ENCODE measurements around the gene FLNC.

Gene FLNC

DNA sequence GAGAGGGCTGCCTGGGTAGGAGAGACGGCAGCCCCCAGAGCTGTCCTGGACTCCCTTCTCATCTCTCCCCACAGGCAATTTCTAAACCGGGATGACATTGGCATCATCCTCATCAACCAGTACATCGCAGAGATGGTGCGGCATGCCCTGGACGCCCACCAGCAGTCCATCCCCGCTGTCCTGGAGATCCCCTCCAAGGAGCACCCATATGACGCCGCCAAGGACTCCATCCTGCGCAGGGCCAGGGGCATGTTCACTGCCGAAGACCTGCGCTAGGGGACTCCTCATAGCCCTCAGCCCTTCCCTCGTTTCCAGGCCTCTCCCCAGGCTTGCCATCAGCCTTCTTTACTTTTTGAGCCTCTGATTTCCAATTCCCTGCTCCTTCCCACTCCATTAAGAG lies 35.1 kb downstream of the FLNC start:
- DNase-seq (ENCODE audit: low read depth): no peak

DNA sequence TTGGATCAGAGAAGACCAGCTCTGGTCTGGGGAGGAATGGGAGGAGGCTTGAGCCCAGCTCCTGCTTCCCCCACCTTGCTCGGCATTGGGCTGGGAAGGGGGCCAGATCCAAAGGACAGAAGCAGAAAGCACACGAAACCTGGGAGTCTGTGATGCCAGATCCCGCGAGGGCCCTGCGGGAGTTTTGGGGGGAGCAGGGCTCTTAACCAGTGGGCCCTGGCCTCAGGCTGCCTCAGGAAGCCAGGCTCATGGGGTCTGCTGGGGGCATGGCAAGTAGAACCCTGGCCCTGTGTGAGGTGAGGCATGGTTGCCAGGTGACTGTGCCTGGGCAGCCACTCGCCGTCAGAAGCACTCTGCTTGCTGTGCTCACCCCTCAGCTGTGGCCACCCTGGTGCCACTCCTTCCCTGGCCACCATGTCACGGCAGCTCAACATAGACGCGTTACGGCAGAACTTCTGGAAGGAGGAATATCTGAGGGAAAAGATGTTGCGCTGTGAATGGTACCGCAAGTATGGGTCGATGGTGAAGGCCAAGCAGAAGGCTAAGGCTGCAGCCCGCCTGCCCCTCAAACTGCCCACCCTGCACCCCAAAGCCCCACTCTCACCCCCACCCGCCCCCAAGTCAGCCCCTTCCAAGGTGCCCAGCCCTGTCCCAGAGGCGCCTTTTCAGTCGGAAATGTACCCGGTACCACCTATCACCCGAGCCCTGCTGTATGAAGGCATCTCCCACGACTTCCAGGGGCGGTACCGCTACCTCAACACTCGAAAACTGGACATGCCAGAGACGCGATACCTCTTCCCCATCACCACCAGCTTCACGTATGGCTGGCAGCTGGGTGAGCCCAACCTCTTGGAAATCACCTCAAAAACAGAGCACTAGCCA lies 36.0 kb downstream of the FLNC start:
- no peak for DNase-seq (ENCODE audit: low read depth)

DNA sequence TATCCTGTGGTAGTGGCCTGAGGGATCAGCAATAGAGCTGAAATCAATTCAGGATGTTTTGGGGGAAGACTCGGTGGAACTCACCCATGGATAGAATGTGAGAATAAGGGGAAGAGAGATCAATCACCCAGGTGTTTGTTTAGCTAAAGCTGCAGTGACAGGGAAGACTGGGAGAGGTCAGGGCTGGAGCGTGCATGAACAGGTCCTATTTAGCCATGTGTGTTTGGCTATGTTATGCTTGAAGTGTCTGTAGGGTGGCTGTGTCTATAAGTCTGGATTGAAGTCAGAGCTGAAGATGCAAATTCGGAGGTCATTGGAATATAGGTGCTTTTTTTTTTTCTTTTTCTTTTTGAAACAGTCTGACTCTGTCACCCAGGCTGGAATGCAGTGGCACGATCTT lies 37.0 kb downstream of the FLNC start:
- no peak for DNase-seq (ENCODE audit: low read depth)

DNA sequence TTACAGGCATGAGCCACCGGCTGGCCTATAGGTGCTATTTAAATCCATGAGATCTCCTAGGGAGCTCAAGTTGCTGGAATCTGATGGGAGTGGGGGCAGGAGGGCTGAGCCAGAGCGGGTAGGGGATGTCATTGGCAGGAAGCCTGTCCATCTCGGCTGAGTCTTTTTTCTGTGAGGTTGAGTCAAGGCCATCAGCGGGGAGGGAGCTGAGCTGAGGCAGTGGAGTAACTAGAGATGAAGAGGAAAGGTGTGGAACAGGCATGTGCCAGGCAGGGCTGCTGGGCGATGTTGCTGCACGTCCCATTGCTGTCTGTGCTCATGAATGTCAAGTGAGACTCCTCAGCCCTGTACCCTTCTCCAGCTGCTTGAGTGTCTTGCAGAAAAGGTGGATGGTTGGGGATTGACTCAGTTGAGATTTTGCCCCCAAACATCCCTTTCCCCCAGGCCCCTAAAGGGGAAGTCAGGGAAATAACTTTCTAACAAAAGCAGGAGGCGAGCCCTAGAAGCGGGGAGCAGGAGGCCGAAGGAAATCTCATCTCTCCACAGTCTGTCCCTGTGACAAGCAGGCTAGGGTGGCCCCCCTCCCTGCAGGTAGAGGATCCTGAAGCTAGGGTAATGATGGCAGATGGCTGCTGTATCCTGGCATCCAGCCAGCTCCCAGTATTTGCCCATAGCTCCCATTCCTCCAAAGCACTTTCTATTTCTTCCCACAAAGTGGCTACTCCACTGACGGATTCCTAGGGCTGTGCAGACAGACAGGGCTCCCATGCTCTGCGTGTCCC lies 37.8 kb downstream of the FLNC start:
- DNase-seq (ENCODE audit: low read depth): peak; percentile 30

DNA sequence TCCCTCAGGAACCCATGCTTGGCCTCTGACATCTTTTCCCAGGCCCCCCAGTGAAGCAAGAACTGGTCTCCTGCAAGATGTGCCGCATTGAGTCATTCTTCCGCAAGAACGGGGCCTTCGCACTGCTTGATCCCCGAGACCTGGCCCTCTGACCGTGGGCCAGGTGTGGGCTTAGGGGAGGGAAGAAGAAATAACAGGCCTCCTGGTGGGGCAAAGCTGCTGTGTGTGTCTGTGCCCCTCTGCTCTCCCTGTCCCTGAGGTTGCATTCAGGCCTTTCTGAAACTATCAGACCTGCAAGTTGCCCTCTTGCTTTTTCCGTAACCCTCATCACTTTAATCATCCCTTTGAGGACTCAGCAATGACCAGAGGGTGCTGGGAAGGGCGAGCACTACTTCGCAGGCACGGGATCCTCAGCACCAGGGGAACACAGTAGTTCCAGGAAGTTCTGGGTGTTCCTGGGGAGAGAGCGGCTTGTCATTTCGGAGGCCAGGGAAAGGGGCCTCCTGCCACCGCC lies 38.5 kb downstream of the FLNC start:
- no peak for DNase-seq (ENCODE audit: low read depth)

DNA sequence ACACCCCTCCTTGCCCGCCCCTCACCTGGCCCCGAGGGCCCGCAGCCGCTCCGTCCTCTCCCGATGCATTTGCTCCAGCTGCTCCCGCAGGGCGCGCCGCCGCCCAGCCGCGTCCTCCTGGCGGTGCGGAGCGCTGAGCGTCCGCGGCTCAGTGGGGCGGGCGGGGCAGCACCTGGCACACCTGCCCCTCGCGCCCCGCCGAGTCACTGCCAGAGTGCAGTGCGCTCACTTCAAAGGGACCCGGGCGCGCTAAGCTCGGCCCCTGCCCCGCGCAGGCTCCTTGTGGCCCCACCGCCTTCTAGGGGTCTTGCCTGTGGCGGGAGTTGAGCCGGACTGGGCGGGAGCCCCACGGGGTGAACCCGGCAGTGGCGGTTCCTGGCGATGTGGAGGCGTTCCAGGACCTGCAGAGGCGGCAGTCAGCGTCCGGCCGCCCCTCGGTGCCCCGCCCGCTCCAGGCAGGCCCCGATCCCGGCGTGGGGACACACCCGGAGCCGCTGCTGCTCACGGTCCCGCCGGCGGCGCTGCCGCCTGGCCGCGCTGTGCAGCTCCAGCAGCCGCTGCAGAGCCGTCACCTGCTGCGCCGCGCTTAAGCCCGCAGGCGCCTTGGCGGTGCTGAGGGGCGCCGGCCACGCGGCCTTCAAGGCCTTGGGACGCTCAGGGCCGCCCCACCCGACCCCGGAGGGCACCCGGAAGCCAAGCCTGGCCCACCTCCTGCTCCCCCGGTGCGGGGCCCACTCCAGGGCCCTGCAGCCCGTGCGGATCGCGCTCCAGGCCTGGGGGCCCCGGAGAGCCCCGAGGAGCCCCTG lies 39.1 kb downstream of the FLNC start:
- DNase-seq (ENCODE audit: low read depth): peak; percentile 52

DNA sequence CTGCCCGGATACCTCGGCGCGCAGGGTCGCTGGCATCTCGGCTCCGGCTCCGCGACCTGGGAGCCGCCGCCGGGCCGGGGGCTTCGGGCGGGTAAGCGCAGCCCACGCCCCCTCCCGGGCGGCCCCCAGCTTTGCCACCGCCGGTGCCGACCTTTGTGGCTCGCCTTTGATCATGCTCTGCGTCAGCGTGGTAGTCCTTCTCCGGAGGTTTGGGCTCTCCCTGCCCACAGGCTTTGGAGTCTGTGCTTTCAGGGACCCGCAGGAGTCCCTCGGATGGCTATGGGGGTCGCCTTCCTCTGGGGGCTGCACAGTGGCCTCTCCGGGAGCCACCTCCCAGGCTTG lies 39.7 kb downstream of the FLNC start:
- DNase-seq (ENCODE audit: low read depth): no peak

DNA sequence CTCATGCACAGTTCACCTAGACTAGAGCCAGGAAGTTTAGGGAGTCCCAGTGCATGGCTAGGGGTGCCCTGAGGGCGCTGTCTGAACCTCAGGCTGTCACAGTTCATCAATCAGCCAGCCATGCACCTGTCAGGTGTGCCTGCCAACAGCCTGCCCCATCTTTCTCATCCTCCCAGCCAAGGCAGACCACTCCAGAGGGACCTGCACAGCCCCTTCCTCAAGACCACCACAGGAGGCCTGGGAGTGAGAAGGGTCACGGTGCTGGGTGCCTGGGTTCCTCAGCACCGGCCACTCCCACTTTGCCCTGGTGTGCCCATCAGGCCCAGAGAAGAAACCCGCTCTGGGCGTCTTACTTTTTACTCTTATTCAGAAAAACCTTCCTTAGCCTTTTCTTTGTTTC lies 40.8 kb downstream of the FLNC start:
- DNase-seq (ENCODE audit: low read depth): no peak

DNA sequence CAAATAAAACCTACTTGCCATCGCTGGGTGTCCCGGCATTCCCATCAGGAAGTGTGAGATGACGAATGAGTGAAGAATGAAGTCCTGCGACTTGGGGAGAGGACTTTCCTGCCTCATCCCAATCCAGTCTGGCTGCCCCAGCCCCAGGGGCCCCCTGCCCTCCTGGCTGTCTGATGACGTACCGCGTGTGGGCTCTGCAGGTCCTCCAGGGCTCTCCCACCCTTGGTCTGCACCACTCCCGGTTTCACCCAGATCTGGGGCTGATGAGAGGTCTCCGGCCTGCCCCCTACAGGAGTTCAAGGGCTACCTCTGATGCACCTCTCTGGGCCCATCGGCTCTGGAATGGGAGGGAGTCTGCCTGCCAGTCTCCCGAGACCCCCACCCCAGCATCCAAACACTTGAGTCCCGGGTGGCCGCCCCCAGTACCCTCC lies 42.2 kb downstream of the FLNC start:
- DNase-seq (ENCODE audit: low read depth): no peak

DNA sequence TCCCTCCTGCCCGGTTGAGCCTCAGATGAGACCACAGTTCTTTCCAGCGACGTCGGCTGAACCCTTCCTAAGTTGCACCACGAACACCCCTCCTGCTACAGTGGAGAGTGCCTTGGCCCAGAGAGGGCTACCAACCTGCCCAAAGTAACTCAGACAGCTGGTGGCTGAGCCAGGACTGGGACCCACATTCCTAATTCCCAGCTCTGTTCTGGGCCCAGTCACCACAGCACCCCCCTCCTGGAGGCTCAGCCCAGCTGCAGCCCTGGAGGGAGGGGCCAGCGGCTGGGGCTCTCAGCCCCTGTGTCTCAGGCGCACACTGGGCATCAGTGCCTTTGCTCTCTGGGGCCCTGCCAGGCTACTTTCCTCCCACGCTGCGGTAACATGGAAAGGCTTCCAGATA lies 43.0 kb downstream of the FLNC start:
- no peak for DNase-seq (ENCODE audit: low read depth)

DNA sequence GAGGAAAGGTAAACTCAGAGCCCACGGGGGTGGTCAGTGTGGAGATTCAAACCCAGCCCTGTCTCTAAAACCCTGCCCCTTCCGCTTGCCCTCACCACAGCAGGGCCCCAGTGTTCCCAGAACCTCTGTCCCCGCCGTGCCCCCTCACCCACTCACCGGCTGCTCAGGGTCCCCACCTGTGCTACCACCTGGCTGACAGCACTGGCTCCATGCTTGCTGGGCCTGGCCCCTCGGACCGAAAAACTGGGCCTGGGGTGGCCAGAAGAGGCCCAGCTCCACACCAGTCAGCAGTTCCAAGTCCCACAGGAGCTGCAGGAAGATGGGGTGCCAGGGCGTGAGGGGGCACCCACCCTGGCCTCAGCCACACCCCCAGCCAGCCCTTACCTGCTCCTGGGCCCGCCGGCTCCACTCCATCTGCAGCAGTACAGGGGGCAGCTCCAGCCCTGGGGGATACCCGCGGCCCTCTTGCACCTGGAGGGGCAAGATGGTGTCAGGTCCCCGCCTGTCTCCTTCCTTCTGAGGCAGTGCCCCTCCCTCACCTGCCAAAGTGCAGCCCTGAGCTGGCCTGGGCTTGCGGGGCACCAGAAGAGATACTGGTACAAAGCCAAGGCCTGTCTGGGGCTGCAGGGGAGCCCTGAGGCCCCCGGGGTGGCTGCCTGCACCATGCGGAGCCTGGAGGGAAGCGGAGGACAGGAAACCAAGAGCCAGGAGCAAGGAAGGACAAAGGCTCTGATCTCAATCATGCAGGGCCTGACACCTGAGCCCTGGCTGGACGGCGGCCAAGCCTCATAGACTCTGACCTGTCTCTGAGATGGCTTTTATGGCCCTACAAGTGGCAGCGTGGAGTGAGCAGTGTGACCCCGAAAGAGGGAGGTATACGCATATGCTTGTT lies 44.2 kb downstream of the FLNC start:
- DNase-seq (ENCODE audit: low read depth): no peak

DNA sequence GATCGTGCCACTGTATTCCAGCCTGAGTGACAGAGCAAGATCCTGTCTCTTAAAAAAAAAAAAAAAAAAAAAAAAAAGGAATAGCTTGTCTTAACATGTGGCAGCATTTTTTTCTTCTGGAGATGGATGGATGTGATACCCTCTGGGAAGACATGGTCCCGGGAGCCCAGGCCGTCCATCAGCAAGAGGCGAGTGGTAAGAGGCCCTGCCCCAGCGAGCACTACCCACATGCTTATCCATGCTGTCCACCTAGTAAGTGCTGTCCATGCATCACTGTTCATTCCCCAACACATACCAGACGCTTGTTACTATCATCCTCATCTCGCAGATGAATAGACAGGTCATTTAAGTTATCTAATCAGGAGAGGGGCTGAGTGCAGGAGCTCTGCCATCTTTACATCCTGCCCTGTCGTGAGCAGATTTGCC lies 45.3 kb downstream of the FLNC start:
- DNase-seq (ENCODE audit: low read depth): no peak

DNA sequence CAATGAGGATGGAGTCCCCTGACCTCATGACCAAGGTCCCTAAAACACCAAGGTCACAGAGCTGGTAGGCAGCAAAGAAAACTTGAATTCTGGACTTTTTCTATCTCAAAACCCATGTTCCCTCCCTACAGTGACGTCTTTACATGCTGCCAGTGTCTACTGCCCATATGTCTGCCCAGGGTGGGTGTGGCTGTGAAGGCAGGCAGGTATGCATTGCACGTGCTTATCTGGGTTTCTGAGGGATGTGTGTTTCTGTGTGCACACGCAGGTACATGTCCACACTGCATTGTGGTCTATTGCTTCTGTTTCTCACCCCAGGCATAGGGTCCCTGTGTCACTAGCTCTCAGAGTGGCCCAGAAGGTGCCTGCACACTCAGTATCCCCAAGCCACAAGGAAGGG lies 45.9 kb downstream of the FLNC start:
- DNase-seq (ENCODE audit: low read depth): no peak

DNA sequence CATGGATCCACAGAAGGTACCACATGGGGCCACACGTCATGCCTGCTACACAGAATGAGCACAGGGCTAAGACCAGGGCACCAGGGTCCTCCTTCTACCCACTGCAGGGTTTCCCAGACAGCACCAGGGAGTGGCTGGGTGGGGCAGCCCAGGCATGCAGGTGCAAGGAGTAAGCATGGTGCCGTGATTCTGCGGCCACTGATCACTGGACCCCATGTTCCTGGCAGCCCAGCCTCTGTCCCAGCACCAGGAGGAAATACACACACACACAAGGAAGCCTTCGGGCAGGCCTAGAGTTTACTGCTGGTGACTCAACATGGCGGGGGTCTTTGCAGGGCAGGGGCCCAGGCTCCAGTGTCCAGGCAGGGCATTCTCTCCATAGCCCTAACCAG lies 46.4 kb downstream of the FLNC start:
- DNase-seq (ENCODE audit: low read depth): no peak

DNA sequence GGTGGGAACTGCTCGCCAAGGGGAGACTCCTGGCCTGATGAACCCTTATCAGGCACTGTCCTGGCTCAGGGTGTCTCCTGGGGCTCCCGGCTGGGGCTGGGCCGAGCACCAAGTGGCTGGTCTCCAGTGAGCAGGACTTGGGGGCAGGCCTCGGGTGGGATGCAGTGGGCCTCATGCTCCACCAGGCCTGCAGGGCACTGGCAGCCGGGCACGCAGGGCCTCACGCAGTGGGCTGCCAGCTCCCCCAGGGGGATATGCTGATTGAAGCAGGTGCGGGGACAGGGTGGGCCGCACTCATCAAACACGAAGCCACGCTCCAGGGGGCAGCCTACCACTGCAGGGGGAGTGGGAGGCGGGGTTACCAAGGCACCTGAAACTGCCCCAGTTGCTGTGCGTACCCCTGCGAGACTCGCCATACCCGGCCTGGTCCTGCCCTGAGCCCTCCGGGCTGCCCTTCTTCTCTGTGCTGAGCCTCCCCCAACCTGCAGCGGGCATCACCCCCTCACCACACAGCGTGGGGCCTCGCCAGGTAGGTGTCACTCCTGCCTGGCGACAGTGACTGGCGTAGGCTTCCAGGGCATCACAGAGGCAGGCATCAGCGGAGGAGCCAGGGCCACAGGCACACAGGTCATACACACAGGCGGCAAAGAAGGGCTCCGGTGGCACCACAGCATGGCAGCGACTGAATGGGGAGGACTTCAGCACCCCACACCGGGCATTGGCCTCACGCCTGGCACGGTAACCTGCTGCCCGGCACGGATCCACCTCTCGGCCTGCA lies 47.0 kb downstream of the FLNC start:
- no peak for DNase-seq (ENCODE audit: low read depth)

DNA sequence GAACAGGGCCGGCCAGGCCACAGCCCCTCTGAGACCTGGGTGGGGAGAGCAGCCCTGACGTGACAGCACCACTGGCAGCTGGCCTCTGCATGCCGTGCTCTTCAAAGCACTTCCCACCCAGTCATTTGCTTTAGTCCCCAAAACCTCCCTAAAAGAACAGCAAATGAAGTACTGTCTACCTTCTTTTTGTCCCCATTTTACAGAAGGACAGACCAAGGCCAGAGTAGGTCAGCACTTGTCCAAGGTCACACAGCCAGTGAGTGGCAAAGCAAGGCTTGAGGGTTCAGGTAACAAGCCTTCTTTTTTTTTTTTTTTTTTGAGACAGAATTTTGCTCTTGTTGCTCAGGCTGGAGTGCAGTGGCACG lies 47.5 kb downstream of the FLNC start:
- no peak for DNase-seq (ENCODE audit: low read depth)

DNA sequence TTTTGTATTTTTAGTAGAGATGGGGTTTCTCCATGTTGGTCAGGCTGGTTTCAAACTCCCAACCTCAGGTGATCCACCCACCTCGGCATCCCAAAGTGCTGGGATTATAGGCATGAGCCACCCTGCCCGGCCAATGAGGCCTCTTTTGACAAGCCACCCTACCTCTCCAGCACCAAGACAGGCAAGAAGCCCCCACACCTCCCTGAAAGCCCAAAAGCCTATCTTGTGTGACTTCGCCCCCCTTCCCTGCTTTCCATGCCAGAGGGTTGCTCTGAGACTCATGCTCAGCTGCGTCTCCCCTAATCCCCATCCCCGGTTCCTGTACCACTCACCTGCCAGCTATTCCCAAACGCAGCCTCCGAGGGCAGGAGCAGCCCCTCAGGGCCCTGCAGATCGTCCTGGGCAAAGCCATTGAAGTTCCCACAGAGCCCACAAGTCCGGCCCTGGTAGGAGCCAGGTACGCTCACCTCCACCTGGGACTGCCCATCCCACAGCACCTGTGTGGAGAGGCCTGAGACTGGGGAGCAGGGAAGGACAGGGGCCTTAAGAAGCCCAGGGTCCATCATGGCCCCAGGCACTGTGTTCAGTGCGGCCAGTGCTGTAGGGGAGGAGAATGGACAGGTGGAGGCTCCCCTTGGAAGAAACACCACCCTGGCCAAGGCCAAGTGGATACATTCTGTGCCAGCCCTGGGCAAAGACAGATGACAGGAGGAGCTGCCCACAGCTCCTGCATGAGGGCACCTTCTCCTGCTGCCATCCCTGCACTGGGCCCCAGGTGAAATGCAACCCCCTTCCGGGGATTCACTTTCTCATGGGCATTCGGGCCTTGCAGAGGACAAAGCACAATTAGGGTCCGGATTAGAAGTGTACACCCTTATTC lies 48.3 kb downstream of the FLNC start:
- DNase-seq (ENCODE audit: low read depth): no peak

DNA sequence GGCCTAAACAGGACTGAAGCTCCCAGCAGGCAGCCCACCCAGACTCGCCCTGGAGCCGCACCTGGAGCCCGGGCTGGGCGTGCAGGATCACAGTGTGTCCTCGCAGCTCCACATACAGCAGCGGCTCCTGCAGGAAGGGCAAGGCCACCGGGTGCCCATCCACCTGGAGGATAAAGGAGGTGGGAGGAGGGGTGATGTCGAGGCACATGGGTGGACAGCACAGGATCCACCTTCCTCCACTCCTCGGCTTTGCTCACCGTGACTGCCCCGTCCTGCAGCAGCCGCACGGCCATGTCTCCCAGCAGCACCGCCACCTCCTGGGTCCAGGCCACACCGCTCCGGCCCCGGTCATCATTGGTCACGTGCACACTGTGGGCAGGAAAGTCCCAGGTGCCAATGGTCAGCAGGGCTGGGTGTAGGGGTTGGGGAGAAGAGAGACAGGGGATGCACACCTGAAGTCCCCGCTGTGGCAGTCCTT lies 49.3 kb downstream of the FLNC start:
- DNase-seq (ENCODE audit: low read depth): no peak

DNA sequence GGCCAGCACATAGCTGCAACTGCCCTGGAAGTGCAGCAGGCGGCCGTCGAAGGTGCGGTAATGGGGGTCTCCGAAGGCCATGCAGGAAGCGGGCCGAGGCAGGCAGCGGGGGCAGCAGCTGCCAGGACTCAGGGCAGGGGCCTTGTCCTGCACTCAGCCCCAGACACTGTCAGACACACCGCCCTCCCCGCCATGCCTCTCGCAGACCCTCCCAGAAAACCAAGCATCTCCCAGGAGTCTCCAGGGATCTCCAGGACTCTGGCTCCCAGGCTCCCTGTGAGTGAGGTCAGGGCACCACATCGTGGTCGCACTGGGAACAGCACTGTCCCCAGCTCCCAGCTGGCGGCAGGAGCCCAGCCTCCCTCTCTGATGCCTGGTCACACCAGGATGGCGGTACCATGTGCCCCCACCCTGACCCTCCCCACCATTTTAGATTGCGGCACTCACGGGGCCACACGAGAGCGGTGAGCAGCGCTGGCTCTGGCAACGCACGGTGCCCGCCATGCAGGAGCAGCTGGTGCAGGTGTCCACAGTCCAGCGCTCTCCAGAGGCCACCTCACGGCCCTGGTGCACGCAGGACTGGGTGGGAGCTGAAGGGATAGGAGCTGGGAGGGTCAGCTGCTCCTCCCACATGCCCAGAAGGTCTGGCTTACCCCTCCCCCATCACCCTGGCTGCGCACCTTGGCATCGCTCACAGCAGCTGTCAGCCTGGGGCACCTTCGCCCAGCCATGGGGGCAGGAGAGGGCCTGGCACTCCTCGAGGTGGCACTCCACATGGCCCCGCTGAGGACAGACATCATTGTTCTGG lies 49.9 kb downstream of the FLNC start:
- peak; percentile 74 for DNase-seq (ENCODE audit: low read depth)

Measured in EH (cell line).